Bone marrow (tissue), 2 donors: ENCODE measurements around the gene MGA.

Experiments
- DNase-seq, 2 donors: peaks; one replicate each; lab custom pipeline; 2025; lab: John Stamatoyannopoulos, UW

MGA gene

DNA sequence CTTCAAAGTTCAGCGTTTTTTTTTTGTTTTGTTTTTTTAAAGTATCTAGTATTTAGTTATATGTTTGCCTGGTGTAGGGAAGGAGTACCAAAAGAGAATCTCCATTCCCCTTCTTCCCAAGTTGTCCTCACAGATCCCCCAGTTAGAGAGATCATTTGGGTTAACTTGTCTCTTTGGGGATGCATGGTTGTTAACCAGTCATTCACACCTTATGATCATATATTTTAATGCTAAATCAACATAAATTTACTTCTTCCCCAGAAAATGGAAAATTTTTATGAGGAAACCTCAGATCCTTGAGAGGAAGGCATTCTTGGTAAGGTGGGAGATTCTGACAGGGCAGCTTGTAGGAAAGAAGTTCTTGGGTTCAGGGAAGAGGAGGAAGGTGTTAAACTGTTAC is 1.5 kb upstream of the MGA start:
- no peak for DNase-seq

GRCh38 chr15:41659190-41659589 is 1.0 kb upstream of the MGA start:
- no peak for DNase-seq

DNA sequence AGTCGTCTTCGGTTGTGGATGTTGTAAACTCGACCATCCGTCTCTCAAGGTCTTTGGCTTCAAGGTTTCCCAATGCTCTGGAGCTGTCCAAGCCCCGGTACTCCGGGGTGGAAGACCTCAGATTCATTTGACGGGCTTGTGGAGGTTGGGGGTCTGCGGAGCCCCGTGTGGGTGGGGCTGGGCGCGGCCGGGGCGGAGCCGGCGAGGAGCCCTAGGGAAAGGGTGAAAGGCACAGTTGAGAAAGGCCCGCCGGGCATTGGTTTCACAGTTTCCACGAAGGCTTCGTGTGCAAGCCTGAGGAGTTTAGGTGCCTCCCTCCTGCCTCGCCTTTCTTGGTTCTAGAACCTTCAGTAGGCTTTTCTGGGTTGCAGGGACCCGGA is 360 bp upstream of the MGA start:
- no peak for DNase-seq

DNA sequence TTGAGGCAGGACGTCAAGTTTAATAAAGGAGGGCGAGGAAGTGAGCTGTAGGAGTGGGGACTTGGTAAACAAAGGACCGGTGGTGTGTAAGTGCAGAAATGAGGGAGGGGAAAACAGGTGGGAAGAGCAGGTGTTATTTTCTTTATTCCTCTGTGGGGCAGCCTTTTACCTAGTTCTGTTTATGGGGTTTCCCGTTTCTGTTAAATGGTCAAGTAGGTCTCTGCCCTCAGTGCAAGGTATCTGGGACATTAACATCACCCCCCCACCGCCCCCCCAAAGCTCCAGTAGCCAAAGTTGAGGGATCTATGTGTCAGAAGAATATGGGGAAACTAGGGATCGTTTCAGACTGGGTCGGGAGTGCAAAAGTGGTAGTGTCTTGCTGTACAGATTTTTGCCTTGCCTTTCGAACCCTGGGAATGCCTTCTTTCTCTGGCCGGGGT is 893 bp downstream of the MGA start:
- DNase-seq, result no peak

- DNase-seq, result peak; percentile 28 to 49
Measured at GRCh38 chr15:41661518-41662225, 1.5 kb downstream of the MGA start.

GRCh38 chr15:41666353-41666920 is 6.2 kb downstream of the MGA start:
- DNase-seq, result no peak

DNA sequence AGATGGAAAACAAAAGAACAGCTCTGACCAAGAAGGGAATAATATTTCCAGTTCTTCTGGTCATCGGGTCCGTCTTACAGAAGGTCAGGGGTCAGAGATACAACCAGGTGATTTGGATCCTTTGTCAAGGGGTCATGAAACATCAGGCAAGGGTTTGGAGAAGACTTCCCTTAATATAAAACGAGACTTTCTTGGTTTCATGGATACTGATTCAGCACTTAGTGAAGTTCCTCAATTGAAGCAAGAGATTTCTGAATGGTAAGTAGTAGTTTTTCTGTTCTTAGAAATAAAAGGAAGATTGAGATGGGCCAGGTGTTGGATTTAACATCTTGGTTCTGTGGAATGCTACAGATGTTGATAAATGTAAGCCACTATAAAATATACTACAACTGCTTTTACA is 9.5 kb downstream of the MGA start:
- DNase-seq, result no peak

DNA sequence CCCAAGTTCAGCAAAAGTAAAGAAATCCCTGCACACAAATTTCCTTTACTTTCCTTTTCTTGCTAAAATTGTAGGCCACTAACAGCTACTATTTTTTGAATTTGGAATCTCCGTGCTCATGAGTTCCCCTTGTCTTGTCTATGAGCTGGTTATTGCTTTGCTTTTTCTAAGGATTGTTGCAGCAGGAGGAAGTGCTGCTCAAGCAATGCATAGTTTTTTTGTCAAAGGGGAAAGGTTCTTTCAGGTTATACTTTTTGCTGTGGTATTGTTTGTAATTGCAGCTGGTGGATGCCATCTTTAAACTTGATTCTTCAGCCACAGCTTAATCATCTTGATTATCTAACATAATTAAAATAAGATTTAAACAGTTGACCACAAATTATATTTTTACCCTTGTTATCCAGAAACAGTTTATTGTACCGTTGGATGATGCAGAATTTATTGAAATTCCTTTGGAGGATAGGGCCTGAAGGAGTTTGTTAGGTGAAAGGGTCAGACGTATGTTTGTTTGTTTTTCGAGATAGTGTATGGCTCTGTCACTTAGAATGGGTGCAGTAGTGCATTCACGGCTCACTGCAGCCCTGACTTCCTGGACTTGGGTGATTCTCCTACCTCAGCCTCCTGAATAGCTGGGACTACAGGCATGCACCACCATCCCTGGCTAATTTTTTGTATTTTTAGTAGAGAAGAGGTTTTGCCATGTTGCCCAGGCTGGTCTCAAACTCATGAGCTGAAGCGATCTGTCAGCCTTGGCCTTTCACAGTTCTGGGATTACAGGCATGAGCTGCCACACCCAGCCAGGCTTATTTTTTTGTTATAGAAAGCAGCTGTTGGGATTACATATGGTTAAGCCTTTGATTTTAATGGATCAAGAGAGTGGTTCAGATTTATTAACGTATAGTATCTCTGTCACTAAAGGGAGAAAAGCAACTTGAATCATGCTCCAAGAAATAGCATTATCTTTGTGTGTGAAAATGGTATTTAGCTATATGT is 11.7 kb downstream of the MGA start:
- DNase-seq, result no peak

GRCh38 chr15:41675337-41675736 is 15.1 kb downstream of the MGA start:
- DNase-seq, result no peak

DNA sequence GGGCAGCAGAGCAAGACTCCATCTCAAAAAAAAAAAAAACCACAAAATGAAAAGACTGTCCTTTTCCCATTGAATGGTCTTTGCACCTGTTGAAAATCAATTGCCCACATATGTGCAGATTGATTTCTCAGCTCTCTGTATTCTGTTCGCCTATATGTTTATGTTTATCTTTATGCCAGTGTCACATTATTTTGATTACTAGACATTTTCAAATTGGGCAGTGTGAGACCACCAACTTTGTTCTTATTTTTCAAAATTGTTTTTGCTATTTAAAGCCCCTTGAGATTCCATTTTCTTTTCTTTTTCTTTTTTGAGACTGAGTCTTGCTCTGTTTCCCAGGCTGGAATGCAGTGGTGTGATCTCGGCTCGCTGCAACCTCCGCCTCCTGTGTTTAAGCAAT is 18.5 kb downstream of the MGA start:
- no peak for DNase-seq

GRCh38 chr15:41683955-41684354 is 23.8 kb downstream of the MGA start:
- DNase-seq, result no peak

DNA sequence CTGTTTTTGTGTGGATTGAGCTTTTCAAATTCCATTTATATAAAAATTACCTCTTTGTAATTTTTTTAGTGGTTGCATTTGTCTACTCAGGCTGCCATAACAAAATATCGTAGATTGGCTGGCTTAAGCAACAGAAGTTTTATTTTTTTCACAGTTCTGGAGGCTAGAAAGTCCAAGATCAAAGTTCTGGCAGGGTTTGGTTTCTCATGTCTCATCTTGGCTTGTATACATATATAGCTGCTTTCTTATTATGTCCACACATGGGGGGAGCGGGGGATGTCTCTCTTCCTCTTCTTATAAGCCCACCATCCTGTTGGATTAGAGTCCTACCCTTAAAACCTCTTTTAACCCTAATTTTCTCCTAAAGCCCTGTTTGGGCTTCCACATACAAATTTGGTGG is 28.5 kb downstream of the MGA start:
- no peak for DNase-seq

GRCh38 chr15:41689083-41689482 is 28.9 kb downstream of the MGA start:
- no peak for DNase-seq

- peak in 1 of 2 donors; percentile 16 for DNase-seq
Measured at GRCh38 chr15:41689834-41690233, 29.6 kb downstream of the MGA start.

DNA sequence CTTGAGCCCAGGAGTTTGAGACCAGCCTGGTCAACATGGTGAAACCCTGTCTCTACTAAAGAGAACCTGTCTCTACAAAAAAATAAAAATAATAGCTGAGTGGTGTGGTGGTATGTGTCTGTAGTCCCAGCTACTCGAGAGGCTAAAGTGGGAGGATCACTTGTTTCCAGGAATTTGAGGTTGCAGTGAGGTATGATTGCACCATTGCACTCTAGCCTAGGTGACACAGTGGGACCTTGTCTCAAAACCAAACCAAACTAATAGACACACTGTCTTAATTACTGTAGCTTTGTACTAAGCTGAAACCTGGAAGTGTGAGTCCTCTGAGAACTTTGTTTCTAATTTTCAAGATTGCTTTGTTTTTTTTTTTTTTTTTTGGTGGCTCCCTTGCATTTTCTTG is 30.4 kb downstream of the MGA start:
- no peak for DNase-seq

DNA sequence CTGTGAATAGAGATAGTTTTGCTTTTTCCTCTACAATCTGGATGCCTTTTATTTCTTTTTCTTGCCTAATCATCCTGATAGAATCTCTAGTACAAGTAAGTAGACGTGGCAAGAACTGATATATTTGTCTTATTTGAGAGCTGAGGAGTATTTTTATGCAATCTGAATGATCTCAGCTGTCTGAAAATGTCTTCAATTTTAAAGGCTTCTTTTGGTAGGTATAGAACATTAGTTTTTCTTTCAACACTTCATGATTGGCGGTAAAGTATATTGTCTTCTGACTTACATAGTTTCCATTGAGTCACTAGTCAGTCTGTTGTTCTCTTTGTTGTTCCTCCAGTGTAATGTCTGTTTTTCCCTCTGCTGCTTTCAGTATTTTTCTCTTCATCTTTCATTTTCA is 31.3 kb downstream of the MGA start:
- DNase-seq, result peak in 1 of 2 donors; percentile 48

DNA sequence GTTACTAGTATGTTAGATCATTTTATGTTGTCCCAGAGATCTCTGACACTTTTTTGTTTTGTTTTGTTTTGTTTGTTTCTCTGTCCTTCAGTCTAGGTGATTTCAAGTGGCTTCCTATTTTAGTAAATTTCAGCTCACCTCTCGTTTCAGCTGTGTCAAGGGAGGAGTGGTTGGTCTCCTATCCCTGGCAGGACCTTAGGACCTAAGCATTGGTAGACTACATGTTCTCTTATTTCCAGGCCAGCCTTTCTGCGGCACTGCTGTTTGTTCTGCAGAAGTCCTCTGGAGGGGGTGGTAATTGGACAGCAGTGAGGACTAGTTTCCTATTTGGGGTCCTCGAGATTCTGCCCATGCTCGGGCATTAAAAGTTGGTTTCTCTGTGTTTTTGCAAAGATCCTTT is 31.8 kb downstream of the MGA start:
- no peak for DNase-seq

- DNase-seq, result no peak
Measured at GRCh38 chr15:41693757-41694156, 33.6 kb downstream of the MGA start.

- DNase-seq, result peak in 1 of 2 donors; percentile 86
Measured at GRCh38 chr15:41695750-41696436, 35.7 kb downstream of the MGA start.

DNA sequence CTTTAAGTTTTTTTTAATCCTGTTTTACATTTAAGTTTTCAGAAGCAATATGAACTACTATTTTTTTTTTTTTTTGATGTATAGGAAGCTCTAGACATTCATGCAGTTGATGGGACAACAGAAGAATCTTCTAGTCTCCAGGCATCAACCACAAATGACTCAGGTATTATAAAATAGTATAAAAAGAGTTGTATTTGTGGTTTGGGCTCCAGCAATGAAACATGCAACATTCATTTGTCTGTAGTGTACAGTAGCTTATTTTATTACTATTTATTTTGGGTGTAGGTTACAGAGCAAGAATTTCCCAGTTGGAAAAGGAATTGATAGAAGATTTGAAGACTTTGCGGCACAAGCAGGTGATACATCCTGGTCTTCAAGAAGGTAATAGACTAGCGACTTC is 38.6 kb downstream of the MGA start:
- DNase-seq, result no peak

GRCh38 chr15:41703120-41703519 is 42.9 kb downstream of the MGA start:
- no peak for DNase-seq

- no peak for DNase-seq
Measured at GRCh38 chr15:41713047-41713446, 52.8 kb downstream of the MGA start.
